ENCODE measurements around the gene LAMC1.

DNA sequence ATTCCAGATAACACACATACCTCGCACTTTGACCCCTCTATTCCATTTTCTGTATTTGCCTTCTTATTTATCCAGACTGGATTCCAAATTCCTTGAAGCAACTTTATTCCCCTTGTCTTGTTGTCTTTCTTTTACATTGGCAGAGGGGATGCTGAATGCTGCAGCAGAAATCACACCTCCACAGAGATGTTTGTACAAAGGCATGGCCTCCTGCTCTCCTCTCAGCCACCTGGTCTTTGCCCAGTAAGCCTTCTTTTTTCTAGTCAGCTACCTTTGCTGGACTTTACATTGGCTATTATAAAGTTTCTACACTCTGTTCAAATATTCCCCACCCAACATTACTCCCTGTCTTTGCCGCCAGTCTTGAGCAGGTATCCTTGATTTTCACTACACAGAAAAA lies 75.1 kb downstream of the LAMC1 start:
- TF ChIP-seq YY1 (IDR thresholded peaks at IDR 0.05; ENCODE audit: extremely low read depth, insufficient replicate concordance, low read depth, low read length) (no peak), POLR2A (IDR thresholded peaks at IDR 0.05; ENCODE audit: borderline replicate concordance, extremely low read depth, insufficient read depth, insufficient read length) (no peak), ZBTB33 (IDR thresholded peaks at IDR 0.05; ENCODE audit: extremely low read depth, insufficient replicate concordance, low read length) (no peak), SP1 (IDR thresholded peaks at IDR 0.05; ENCODE audit: low read depth) (no peak)

All from HCT116 (cell line).